ENCODE results near the gene EMX1. TPM values are rescaled to one million over a fixed set of nuclear protein-coding genes. Genes with fewer than 3 reads are reported as not detected.

EMX1 gene
- total RNA-seq, 1 donor from 2014 or later: 0.43 TPM

- no peak overlapping the region for H3K27ac Mint-ChIP-seq
- peaks cover 11% of the 10 kb centered on the region for H3K4me1 Mint-ChIP-seq
- Histone ChIP-seq H3K4me1 (peaks cover 13% of the 10 kb centered on the region), H3K4me3 (no peak overlapping the region), H2AFZ (replicated peaks) (no peak overlapping the region), H3F3A (ENCODE audit: low read depth) (no peaks in the 10 kb centered on the region), H3K9me3 (ENCODE audit: low read depth) (no peaks in the 10 kb centered on the region), H3K27ac (no peak overlapping the region), H3K79me2 (ENCODE audit: low read depth) (no peaks in the 10 kb centered on the region), H3K27me3 (no peaks in the 10 kb centered on the region), H3K4me2 (no peak overlapping the region), H4K20me1 (ENCODE audit: low read depth) (no peaks in the 10 kb centered on the region), H3K9ac (no peak overlapping the region), H3K36me3 (no peaks in the 10 kb centered on the region)
- TF ChIP-seq EZH2phosphoT487 (IDR thresholded peaks at IDR 0.05): no peak
- H3K4me3 Mint-ChIP-seq: no peak overlapping the region
- no peaks in the 10 kb centered on the region for H3K9me3 Mint-ChIP-seq
- no peak for DNase-seq (ENCODE audit: low spot score)
- no peaks in the 10 kb centered on the region for H3K36me3 Mint-ChIP-seq
- peaks cover 4% of the 10 kb centered on the region for H3K27me3 Mint-ChIP-seq (ENCODE audit: insufficient read depth, low read depth)
These were observed 27.6 kb downstream of the EMX1 start for GRCh38 chr2:72944804-72945449.

GRCh38 chr2:72945450-72946019 lies 28.2 kb downstream of the EMX1 start:
- H4K20me1 ChIP-seq (ENCODE audit: low read depth): no peaks in the 10 kb centered on the region
- H3K4me1 Mint-ChIP-seq: peaks cover 8% of the 10 kb centered on the region
- H3K36me3 ChIP-seq: no peaks in the 10 kb centered on the region
- H3K4me3 Mint-ChIP-seq: no peak overlapping the region
- H3K27me3 ChIP-seq: no peaks in the 10 kb centered on the region
- no peak overlapping the region for H2AFZ ChIP-seq (replicated peaks)
- H3K27ac ChIP-seq: no peak overlapping the region
- peaks cover 4% of the 10 kb centered on the region for H3K27me3 Mint-ChIP-seq (ENCODE audit: insufficient read depth, low read depth)
- peaks cover 8% of the 10 kb centered on the region for H3K4me1 ChIP-seq
- H3K9me3 Mint-ChIP-seq: no peaks in the 10 kb centered on the region
- TF ChIP-seq, protein P1, sequence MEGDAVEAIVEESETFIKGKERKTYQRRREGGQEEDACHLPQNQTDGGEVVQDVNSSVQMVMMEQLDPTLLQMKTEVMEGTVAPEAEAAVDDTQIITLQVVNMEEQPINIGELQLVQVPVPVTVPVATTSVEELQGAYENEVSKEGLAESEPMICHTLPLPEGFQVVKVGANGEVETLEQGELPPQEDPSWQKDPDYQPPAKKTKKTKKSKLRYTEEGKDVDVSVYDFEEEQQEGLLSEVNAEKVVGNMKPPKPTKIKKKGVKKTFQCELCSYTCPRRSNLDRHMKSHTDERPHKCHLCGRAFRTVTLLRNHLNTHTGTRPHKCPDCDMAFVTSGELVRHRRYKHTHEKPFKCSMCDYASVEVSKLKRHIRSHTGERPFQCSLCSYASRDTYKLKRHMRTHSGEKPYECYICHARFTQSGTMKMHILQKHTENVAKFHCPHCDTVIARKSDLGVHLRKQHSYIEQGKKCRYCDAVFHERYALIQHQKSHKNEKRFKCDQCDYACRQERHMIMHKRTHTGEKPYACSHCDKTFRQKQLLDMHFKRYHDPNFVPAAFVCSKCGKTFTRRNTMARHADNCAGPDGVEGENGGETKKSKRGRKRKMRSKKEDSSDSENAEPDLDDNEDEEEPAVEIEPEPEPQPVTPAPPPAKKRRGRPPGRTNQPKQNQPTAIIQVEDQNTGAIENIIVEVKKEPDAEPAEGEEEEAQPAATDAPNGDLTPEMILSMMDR (IDR thresholded peaks at IDR 0.05): no peak
- no peak for TF ChIP-seq EZH2 (IDR thresholded peaks at IDR 0.05)
- no peak for TF ChIP-seq EZH2phosphoT487 (IDR thresholded peaks at IDR 0.05)
- H3K4me3 ChIP-seq: no peak overlapping the region
- no peaks in the 10 kb centered on the region for H3K36me3 Mint-ChIP-seq
- no peaks in the 10 kb centered on the region for H3F3A ChIP-seq (ENCODE audit: low read depth)
- H3K9ac ChIP-seq: no peak overlapping the region
- no peaks in the 10 kb centered on the region for H3K9me3 ChIP-seq (ENCODE audit: low read depth)
- no peak overlapping the region for H3K4me2 ChIP-seq
- DNase-seq (ENCODE audit: low spot score): no peak
- H3K79me2 ChIP-seq (ENCODE audit: low read depth): no peaks in the 10 kb centered on the region
- H3K27ac Mint-ChIP-seq: no peak overlapping the region

DNA sequence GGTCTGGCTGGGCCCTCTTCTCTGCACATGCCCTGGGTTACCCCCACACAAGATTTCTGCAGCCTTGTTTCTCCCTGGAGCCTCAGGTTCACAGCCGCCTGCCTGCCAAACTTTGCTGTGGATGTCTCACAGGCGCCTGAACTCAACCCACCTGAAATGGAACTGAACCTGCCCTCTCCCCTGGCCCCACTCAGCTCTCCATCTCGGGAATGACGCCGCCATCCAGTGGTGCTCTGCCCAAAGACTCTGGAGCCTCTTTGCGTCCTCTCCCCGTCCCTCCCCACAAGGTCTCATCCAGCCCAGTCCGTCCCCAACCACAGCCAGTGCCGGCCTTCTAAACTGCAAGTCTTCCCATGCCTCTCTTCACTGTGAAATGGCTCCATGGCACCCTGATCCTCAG lies 29.1 kb downstream of the EMX1 start:
- no peaks in the 10 kb centered on the region for H4K20me1 ChIP-seq (ENCODE audit: low read depth)
- no peaks in the 10 kb centered on the region for H3K9me3 ChIP-seq (ENCODE audit: low read depth)
- peaks cover 4% of the 10 kb centered on the region for H3K4me1 Mint-ChIP-seq
- H3K27me3 ChIP-seq: no peaks in the 10 kb centered on the region
- peaks cover 7% of the 10 kb centered on the region for H3K4me1 ChIP-seq
- H3K79me2 ChIP-seq (ENCODE audit: low read depth): no peaks in the 10 kb centered on the region
- H3K36me3 ChIP-seq: no peaks in the 10 kb centered on the region
- H3K4me3 ChIP-seq: no peak overlapping the region
- H3K4me3 Mint-ChIP-seq: no peak overlapping the region
- H3K9me3 Mint-ChIP-seq: no peaks in the 10 kb centered on the region
- no peak overlapping the region for H2AFZ ChIP-seq (replicated peaks)
- H3K4me2 ChIP-seq: no peak overlapping the region
- TF ChIP-seq EZH2 (IDR thresholded peaks at IDR 0.05) (no peak), EZH2phosphoT487 (IDR thresholded peaks at IDR 0.05) (no peak)
- TF ChIP-seq, protein P1 (IDR thresholded peaks at IDR 0.05): no peak
- no peaks in the 10 kb centered on the region for H3K36me3 Mint-ChIP-seq
- no peaks in the 10 kb centered on the region for H3F3A ChIP-seq (ENCODE audit: low read depth)
- peaks cover 4% of the 10 kb centered on the region for H3K27me3 Mint-ChIP-seq (ENCODE audit: insufficient read depth, low read depth)
- H3K27ac ChIP-seq: no peak overlapping the region
- no peak for DNase-seq (ENCODE audit: low spot score)
- H3K27ac Mint-ChIP-seq: no peak overlapping the region
- no peak overlapping the region for H3K9ac ChIP-seq
